NB4 (cell line): ENCODE results near the gene IL1RN.

ENCODE experiments used
- DNase-seq: peaks from one replicate; pipeline ENCODE4 v3.0.0; 2010; ENCODE audit warnings: low read depth
- H3K4me3 ChIP-seq: one replicate; pipeline ENCODE4 v1.5.1; 2011; ENCODE audit warnings: mild to moderate bottlenecking, low read depth, low read length, moderate library complexity
- MAX ChIP-seq: IDR thresholded peaks from 2 replicates; pipeline ENCODE4 v1.6.1; 2011; ENCODE audit warnings: low read depth, low read length
- MYC ChIP-seq: IDR thresholded peaks from 2 replicates; pipeline ENCODE4 v1.6.1; 2011; ENCODE audit warnings: low read depth, low read length
- POLR2A ChIP-seq: IDR thresholded peaks from 2 replicates; pipeline ENCODE4 v1.6.1; 2011; ENCODE audit warnings: mild to moderate bottlenecking; ENCODE audit not compliant: insufficient read length; ENCODE audit errors: extremely low read depth
- TF ChIP-seq, protein P1 (sequence below): IDR thresholded peaks from one replicate; pipeline ENCODE4 v1.5.1; 2012; ENCODE audit warnings: low read depth, low read length

Gene IL1RN

GRCh38 chr2:113164215-113164929 is 37.0 kb downstream of the IL1RN start:
- H3K4me3 ChIP-seq: no peak overlapping the region
- no peak for DNase-seq
- TF ChIP-seq MYC: no peak
- no peak for TF ChIP-seq MAX
- TF ChIP-seq POLR2A: no peak
- TF ChIP-seq, protein P1, sequence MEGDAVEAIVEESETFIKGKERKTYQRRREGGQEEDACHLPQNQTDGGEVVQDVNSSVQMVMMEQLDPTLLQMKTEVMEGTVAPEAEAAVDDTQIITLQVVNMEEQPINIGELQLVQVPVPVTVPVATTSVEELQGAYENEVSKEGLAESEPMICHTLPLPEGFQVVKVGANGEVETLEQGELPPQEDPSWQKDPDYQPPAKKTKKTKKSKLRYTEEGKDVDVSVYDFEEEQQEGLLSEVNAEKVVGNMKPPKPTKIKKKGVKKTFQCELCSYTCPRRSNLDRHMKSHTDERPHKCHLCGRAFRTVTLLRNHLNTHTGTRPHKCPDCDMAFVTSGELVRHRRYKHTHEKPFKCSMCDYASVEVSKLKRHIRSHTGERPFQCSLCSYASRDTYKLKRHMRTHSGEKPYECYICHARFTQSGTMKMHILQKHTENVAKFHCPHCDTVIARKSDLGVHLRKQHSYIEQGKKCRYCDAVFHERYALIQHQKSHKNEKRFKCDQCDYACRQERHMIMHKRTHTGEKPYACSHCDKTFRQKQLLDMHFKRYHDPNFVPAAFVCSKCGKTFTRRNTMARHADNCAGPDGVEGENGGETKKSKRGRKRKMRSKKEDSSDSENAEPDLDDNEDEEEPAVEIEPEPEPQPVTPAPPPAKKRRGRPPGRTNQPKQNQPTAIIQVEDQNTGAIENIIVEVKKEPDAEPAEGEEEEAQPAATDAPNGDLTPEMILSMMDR: no peak

GRCh38 chr2:113164930-113165585 is 37.7 kb downstream of the IL1RN start:
- no peak overlapping the region for H3K4me3 ChIP-seq
- DNase-seq: no peak
- TF ChIP-seq POLR2A: no peak
- no peak for TF ChIP-seq MYC
- TF ChIP-seq, protein P1: no peak
- TF ChIP-seq MAX: no peak

- DNase-seq: no peak
- no peak overlapping the region for H3K4me3 ChIP-seq
- TF ChIP-seq, protein P1: no peak
- no peak for TF ChIP-seq MYC
Observed at GRCh38 chr2:113166187-113166645, 38.8 kb downstream of the IL1RN start.

DNA sequence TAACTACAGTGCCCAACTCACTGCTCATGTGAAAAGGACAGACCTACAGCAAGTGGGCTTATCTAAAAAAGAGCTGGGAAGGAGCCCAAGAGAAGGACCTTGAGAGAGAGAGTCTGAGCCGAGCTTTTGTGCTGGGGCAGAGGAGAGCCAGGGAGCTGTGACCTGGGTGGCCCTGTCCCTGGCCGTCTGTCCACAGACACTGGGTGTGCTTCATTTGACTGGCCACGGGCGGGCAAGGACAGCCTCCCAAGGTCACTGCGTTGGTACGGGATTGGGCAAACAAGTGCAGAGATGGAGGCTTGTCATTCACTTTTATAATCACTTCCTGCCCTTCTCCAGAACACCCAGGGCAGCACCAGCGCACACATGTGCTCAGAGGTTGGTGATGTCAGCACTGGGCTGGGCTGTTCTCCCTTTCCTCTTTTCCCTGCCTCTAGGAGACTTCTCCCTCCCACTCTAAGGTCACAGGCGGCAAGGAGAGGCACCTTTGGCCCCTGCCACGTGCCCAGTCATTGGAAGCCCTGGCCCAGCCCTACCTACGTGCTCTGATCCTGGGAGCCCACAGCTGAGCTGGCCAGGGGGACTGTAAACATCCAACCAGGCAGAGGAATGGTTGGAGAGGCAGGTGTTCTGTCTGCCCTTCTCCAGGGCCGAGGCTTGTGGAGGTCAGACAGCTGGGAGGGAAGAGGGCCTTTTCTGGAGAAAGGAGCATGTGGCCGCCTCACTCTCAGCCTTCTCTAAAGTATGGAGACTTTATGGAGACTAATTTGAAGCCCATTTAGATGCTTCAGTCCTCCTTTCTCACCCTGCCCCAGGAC is 39.9 kb downstream of the IL1RN start:
- TF ChIP-seq MYC (peak; percentile 79), MAX (peak; percentile 71)
- TF ChIP-seq, protein P1: no peak
- H3K4me3 ChIP-seq: no peak overlapping the region
- peak; percentile 79 for DNase-seq

DNA sequence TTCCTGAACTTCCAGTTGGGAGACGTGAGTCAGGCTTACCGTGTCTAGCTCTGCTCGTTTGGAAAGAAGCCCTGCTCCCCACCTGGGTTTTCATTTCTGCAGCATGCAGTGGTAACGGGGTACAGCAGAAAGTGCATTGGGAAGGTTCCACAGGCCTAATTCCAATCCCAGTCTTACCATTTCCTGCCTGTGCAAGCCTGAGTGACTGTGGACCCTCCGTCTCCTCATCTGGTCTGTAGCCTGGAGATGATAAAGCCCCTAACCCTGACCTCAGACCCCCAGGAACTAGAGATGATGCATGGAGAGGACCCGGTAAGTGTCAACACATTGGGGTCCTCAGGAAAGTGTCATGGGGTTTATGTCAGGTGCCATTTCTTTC is 40.6 kb downstream of the IL1RN start:
- DNase-seq: no peak
- TF ChIP-seq, protein P1: no peak
- TF ChIP-seq POLR2A (no peak), MAX (no peak)
- no peak overlapping the region for H3K4me3 ChIP-seq
